NCI-H128 (cell line): Measurements from ENCODE around the gene ADA.
"Not testable (repeated sequence)": the region's sequence is repeated elsewhere in the genome, so short reads cannot be mapped to it uniquely, and the experiment has no call there.

Experiments
- DNase-seq: peaks from one replicate; lab custom pipeline; 2025; ENCODE audit not compliant: unreplicated experiment; lab: John Stamatoyannopoulos, UW

Gene ADA

GRCh38 chr20:44678990-44679611 is 27.6 kb upstream of the ADA start:
- DNase-seq = no peak

- no peak for DNase-seq
These were observed 26.7 kb upstream of the ADA start for GRCh38 chr20:44678242-44678641.

- not testable (repeated sequence) for DNase-seq
These were observed 20.9 kb upstream of the ADA start for GRCh38 chr20:44672318-44672902.

GRCh38 chr20:44671541-44671940 is 20.0 kb upstream of the ADA start:
- not testable (repeated sequence) for DNase-seq

GRCh38 chr20:44670851-44671250 is 19.4 kb upstream of the ADA start:
- DNase-seq = not testable (repeated sequence)

- DNase-seq = no peak
These were observed 14.6 kb upstream of the ADA start for GRCh38 chr20:44666066-44666465.

- DNase-seq = no peak
These were observed 12.6 kb upstream of the ADA start for GRCh38 chr20:44664131-44664530.

- DNase-seq = no peak
These were observed 10.8 kb upstream of the ADA start for GRCh38 chr20:44662261-44662660.

GRCh38 chr20:44660581-44660980 is 9.1 kb upstream of the ADA start:
- DNase-seq = no peak

- DNase-seq = no peak
These were observed 8.4 kb upstream of the ADA start for GRCh38 chr20:44659931-44660330.

- DNase-seq = no peak
These were observed 7.3 kb upstream of the ADA start for GRCh38 chr20:44658810-44659209.

GRCh38 chr20:44657875-44658274 is 6.4 kb upstream of the ADA start:
- DNase-seq = no peak

- no peak for DNase-seq
These were observed 4.9 kb upstream of the ADA start for GRCh38 chr20:44656448-44656847.

GRCh38 chr20:44654210-44654609 is 2.7 kb upstream of the ADA start:
- DNase-seq = not testable (repeated sequence)

GRCh38 chr20:44653546-44653945 is 2.0 kb upstream of the ADA start:
- DNase-seq = no peak

- DNase-seq = no peak
These were observed 140 bp downstream of the ADA start for GRCh38 chr20:44651434-44651683.

- DNase-seq = no peak
These were observed 597 bp downstream of the ADA start for GRCh38 chr20:44650771-44651433.

- no peak for DNase-seq
These were observed 1.5 kb downstream of the ADA start for GRCh38 chr20:44649976-44650375.

GRCh38 chr20:44649126-44649525 is 2.4 kb downstream of the ADA start:
- no peak for DNase-seq

- DNase-seq = no peak
These were observed 2.9 kb downstream of the ADA start for GRCh38 chr20:44648579-44648978.

- no peak for DNase-seq
These were observed 3.4 kb downstream of the ADA start for GRCh38 chr20:44648068-44648467.

GRCh38 chr20:44646641-44647274 is 4.7 kb downstream of the ADA start:
- no peak for DNase-seq
